GM12892 (cell line): ENCODE measurements around the gene BMP8B.
"Not testable (repeated sequence)": the region's sequence is repeated elsewhere in the genome, so short reads cannot be mapped to it uniquely, and the experiment has no call there.

Experiments
- POLR2A ChIP-seq: IDR thresholded peaks from 2 replicates; pipeline ENCODE4 v1.6.1; 2011; ENCODE audit warnings: low read depth, low read length, control low read depth
- POLR2AphosphoS5 ChIP-seq: IDR thresholded peaks from 2 replicates; pipeline ENCODE4 v1.6.1; 2011; ENCODE audit warnings: low read depth, low read length, control low read depth
- TAF1 ChIP-seq: IDR thresholded peaks from 2 replicates; pipeline ENCODE4 v1.6.1; 2011; ENCODE audit warnings: low read depth, mild to moderate bottlenecking, control low read depth, low read length, borderline replicate concordance

GRCh38 chr1:39771022-39771532 lies 17.6 kb downstream of the BMP8B start, which contains the start of gene OXCT2:
- not testable (repeated sequence) for TF ChIP-seq POLR2A, POLR2AphosphoS5, TAF1
